Esophagus muscularis mucosa (tissue), 4 donors: Measurements from ENCODE around the gene MTG1.

Source experiments
- CTCF ChIP-seq, 3 experiments: fragments of 200-600 bp in 2 of 3; fragments of 450-650 bp in 1 of 3; sonication (generic) in 2 of 3; IDR thresholded peaks; one replicate each; pipeline ENCODE4 v1.5.1; 2017 to 2019; ENCODE audit warnings: antibody characterized with exemption in 3 of 3, mild to moderate bottlenecking in 2 of 3, moderate library complexity in 1 of 3
- EP300 ChIP-seq: sonication (generic); formaldehyde crosslinking; IDR thresholded peaks from one replicate; pipeline ENCODE4 v1.6.1; 2017; ENCODE audit warnings: antibody characterized with exemption
- POLR2A ChIP-seq: fragments of 450-650 bp; IDR thresholded peaks from one replicate; pipeline ENCODE4 v1.6.1; 2017; ENCODE audit warnings: antibody characterized with exemption, moderate library complexity, mild to moderate bottlenecking, low read depth
- POLR2AphosphoS5 ChIP-seq, 2 donors: sonication (generic); formaldehyde crosslinking; IDR thresholded peaks; one replicate each; pipeline ENCODE4 v1.6.1; 2017; ENCODE audit warnings: antibody characterized with exemption in 2 of 2

- TF ChIP-seq CTCF (IDR thresholded peaks at IDR 0.05) (no peak), EP300 (no peak), POLR2AphosphoS5 (IDR thresholded peaks at IDR 0.05) (no peak), POLR2A (no peak)
These were observed 49.7 kb upstream of the MTG1 start for GRCh38 chr10:133344236-133344635.
